Loucy (cell line): ENCODE data around the gene ALDH1A3.

Experiments
- H2AFZ ChIP-seq: fragments of 200-600 bp; sonication (generic); 2 replicates; pipeline ENCODE4 v1.6.0; 2016; ENCODE audit warnings: antibody characterized with exemption, mild to moderate bottlenecking, low read length, moderate library complexity
- H3F3A ChIP-seq: fragments of 200-600 bp; 2 replicates; pipeline ENCODE4 v1.6.0; 2016; ENCODE audit warnings: antibody characterized with exemption, low read depth, mild to moderate bottlenecking
- H3K27me3 ChIP-seq: fragments of 200-600 bp; sonication (generic); 2 replicates; pipeline ENCODE4 v1.6.1; 2014; ENCODE audit warnings: low read length, mild to moderate bottlenecking; ENCODE audit not compliant: insufficient read depth, poor library complexity, severe bottlenecking
- H3K36me3 ChIP-seq: fragments of 200-600 bp; sonication (generic); 2 replicates; pipeline ENCODE4 v1.6.1; 2016; ENCODE audit warnings: low read length; ENCODE audit not compliant: insufficient read depth
- H3K4me1 ChIP-seq: fragments of 200-600 bp; sonication (generic); 2 replicates; pipeline ENCODE4 v1.5.1; 2014; ENCODE audit warnings: low read length, mild to moderate bottlenecking; ENCODE audit not compliant: insufficient read depth, poor library complexity, severe bottlenecking
- H3K4me2 ChIP-seq: fragments of 200-600 bp; sonication (generic); 2 replicates; pipeline ENCODE4 v1.6.0; 2014; ENCODE audit warnings: antibody characterized with exemption, low read length, low read depth, mild to moderate bottlenecking; ENCODE audit not compliant: poor library complexity, severe bottlenecking
- H3K4me3 ChIP-seq: fragments of 200-600 bp; sonication (generic); 2 replicates; pipeline ENCODE4 v1.5.1; 2014; ENCODE audit warnings: low read length, mild to moderate bottlenecking, mixed read lengths; ENCODE audit not compliant: poor library complexity, severe bottlenecking
- H3K79me2 ChIP-seq: fragments of 200-600 bp; sonication (generic); 2 replicates; pipeline ENCODE4 v1.6.1; 2014; ENCODE audit warnings: low read length; ENCODE audit not compliant: insufficient read depth
- H3K9ac ChIP-seq: fragments of 200-600 bp; sonication (generic); 2 replicates; pipeline ENCODE4 v1.6.0; 2014; ENCODE audit warnings: mild to moderate bottlenecking, low read depth, low read length, moderate library complexity; ENCODE audit not compliant: poor library complexity, severe bottlenecking
- H3K9me2 ChIP-seq: fragments of 200-600 bp; sonication (generic); replicated peaks from 2 replicates; pipeline ENCODE4 v1.6.1; 2016; ENCODE audit warnings: low read depth, low read length, mixed read lengths
- H3K9me3 ChIP-seq: fragments of 200-600 bp; sonication (generic); 2 replicates; pipeline ENCODE4 v1.6.1; 2014; ENCODE audit warnings: mild to moderate bottlenecking, antibody characterized with exemption, low read length, low read depth; ENCODE audit not compliant: insufficient read depth
- H4K20me1 ChIP-seq: fragments of 200-600 bp; sonication (generic); 2 replicates; pipeline ENCODE4 v1.6.0; 2014; ENCODE audit warnings: antibody characterized with exemption, low read length, mild to moderate bottlenecking; ENCODE audit not compliant: insufficient read depth, poor library complexity, severe bottlenecking
- EZH2phosphoT487 ChIP-seq: fragments of 200-600 bp; IDR thresholded peaks from 2 replicates; pipeline ENCODE4 v1.6.1; 2018; ENCODE audit warnings: antibody characterized with exemption, mild to moderate bottlenecking, moderate library complexity, borderline replicate concordance
- TF ChIP-seq, protein P1 (sequence below): fragments of 200-600 bp; sonication (generic); conservative IDR thresholded peaks from 2 replicates; pipeline ENCODE4 v1.5.1; 2014; ENCODE audit warnings: mild to moderate bottlenecking, antibody characterized with exemption, low read length

ALDH1A3 gene

DNA sequence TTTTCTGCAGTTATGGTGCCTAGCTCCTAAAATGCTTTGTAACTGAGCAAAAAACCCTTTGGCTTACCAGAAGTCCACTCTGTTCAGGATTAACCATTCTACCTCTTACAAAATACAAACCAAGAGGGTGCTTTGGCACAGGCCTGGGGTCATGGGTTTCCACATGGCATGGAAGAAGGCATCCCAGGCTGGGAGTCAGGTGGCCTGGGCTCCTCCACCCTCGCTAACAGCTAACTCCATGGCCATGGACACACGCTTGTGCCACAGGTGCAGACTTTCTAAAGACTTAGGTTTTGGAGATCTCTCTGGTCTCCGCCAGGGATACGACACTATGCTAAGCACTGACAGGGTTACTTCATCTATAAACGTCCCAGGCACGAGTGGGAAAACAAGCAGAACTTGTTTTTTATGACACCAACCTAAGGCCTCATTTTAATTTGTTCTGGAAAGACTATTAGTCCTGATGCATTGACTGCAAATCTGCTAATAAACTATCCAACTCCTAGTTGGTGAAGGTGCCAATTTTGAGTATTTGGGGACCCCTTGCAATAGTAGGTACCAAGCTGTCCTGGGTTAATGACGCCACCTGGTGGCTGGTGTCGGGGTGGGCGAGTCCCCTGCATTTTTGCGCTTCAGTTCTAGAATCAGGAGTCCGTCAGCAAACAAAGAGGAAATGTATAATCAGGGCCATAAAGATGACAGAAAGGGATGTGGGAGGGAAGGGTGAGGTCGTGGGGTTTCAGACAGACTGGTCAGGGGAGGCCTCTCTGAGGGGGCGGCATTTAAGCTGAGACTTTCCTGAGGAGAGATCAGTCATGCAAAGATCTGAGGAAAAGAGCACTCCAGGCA lies 10.3 kb upstream of the ALDH1A3 start:
- H3K4me3 ChIP-seq: no peak overlapping the region
- H3K9me3 ChIP-seq: no peaks in the 10 kb centered on the region
- no peaks in the 10 kb centered on the region for H3K79me2 ChIP-seq
- no peaks in the 10 kb centered on the region for H3K27me3 ChIP-seq
- TF ChIP-seq, protein P1, sequence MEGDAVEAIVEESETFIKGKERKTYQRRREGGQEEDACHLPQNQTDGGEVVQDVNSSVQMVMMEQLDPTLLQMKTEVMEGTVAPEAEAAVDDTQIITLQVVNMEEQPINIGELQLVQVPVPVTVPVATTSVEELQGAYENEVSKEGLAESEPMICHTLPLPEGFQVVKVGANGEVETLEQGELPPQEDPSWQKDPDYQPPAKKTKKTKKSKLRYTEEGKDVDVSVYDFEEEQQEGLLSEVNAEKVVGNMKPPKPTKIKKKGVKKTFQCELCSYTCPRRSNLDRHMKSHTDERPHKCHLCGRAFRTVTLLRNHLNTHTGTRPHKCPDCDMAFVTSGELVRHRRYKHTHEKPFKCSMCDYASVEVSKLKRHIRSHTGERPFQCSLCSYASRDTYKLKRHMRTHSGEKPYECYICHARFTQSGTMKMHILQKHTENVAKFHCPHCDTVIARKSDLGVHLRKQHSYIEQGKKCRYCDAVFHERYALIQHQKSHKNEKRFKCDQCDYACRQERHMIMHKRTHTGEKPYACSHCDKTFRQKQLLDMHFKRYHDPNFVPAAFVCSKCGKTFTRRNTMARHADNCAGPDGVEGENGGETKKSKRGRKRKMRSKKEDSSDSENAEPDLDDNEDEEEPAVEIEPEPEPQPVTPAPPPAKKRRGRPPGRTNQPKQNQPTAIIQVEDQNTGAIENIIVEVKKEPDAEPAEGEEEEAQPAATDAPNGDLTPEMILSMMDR: peak; percentile 74
- TF ChIP-seq EZH2phosphoT487: no peak
- no peak overlapping the region for H2AFZ ChIP-seq
- H3K9me2 ChIP-seq: no peaks in the 10 kb centered on the region
- H3K36me3 ChIP-seq: no peaks in the 10 kb centered on the region
- no peaks in the 10 kb centered on the region for H4K20me1 ChIP-seq
- no peak overlapping the region for H3K4me2 ChIP-seq
- no peak overlapping the region for H3K9ac ChIP-seq
- H3F3A ChIP-seq: no peaks in the 10 kb centered on the region
- H3K4me1 ChIP-seq: no peaks in the 10 kb centered on the region

DNA sequence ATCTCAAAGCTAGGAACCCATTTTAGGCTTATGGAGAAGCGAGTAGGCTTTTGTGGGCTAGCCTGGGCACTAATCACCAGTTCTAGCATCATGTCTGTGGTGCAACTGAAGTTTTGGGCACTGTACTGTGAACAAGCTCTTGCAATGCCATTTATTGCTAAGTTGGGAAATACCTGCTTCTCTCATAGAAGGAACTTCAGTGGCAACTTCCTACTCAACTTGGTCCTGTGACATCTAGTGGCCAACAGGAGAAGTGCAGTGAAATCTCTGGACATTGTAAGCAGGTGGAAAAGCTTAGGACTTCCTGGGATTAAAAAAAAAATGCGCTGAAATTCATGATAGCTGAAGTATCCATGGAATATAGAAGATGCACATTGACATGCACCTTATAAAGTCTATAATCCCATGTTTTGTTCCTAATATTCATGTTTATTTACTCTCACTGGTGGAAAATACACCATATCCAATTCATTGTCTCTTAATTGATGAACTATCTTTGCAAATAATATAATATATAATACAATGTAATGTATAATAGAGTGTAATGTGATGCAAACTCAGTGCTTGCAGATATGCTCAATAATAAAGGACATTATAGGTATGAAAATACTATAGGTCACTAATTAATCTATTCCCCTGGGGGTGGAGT lies 6.5 kb upstream of the ALDH1A3 start:
- H3K4me1 ChIP-seq: no peaks in the 10 kb centered on the region
- peak overlapping the region; percentile 57; the same call in 1 of the 2 replicates for H2AFZ ChIP-seq
- H3K79me2 ChIP-seq: no peaks in the 10 kb centered on the region
- TF ChIP-seq EZH2phosphoT487: no peak
- TF ChIP-seq, protein P1: peak; percentile 96
- H3K36me3 ChIP-seq: no peaks in the 10 kb centered on the region
- H3K4me3 ChIP-seq: no peak overlapping the region
- no peak overlapping the region for H3K4me2 ChIP-seq
- no peaks in the 10 kb centered on the region for H3K27me3 ChIP-seq
- H3K9ac ChIP-seq: no peak overlapping the region
- no peaks in the 10 kb centered on the region for H3F3A ChIP-seq
- H3K9me3 ChIP-seq: no peaks in the 10 kb centered on the region
- no peaks in the 10 kb centered on the region for H3K9me2 ChIP-seq
- H4K20me1 ChIP-seq: no peaks in the 10 kb centered on the region

DNA sequence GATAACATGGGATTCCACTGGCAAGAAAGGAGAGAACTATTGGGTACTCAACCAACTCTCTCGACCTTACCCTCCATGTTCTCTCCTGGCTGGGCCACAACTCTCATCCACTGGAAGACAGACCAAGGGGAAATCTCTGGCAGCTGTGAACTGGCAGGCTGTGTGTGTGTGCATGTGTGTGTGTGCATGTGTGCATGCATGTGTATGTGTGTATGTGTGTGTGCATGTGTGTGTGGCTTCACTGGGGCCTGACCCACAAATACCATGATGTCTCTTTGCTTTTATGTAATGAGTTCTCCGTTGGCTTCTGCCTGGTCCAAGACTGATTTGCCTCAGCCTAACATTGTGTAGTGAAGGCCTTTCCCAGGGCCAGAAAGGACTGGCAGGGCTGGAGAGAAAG lies 4.1 kb upstream of the ALDH1A3 start:
- H3K9ac ChIP-seq: no peak overlapping the region
- no peaks in the 10 kb centered on the region for H3K27me3 ChIP-seq
- no peaks in the 10 kb centered on the region for H3K9me2 ChIP-seq
- no peaks in the 10 kb centered on the region for H3K36me3 ChIP-seq
- H4K20me1 ChIP-seq: no peaks in the 10 kb centered on the region
- H2AFZ ChIP-seq: no peak overlapping the region
- TF ChIP-seq, protein P1: no peak
- TF ChIP-seq EZH2phosphoT487: no peak
- no peak overlapping the region for H3K4me3 ChIP-seq
- H3K9me3 ChIP-seq: no peaks in the 10 kb centered on the region
- H3K4me2 ChIP-seq: no peak overlapping the region
- no peaks in the 10 kb centered on the region for H3F3A ChIP-seq
- no peaks in the 10 kb centered on the region for H3K79me2 ChIP-seq
- H3K4me1 ChIP-seq: no peaks in the 10 kb centered on the region
